Measurements from ENCODE around the gene LY6G5C. TPM values are rescaled to one million over a fixed set of nuclear protein-coding genes. Genes with fewer than 3 reads are reported as not detected.

LY6G5C gene
- total and polyA plus RNA-seq, 2 of the 13 experiments (the other 11 are each of a cell fraction or from before 2014, with no cell fraction given), result 0.33 to 0.55 TPM

GRCh38 chr6:31651602-31652191 lies 29.2 kb downstream of the LY6G5C start (continued):
- TF ChIP-seq MLX (CRISPR knock-in tag; IDR thresholded peaks at IDR 0.05) (no peak), ZNF318 (CRISPR knock-in tag; IDR thresholded peaks at IDR 0.05) (no peak), EP300 (IDR thresholded peaks at IDR 0.05; ENCODE audit: low read depth in 2 of 2, low read length in 2 of 2) (0 out of 4 replicates have a peak, but pooled peaks of 1 of the 2 experiments have one; percentile 9), EP300 (CRISPR knock-in tag; IDR thresholded peaks at IDR 0.05; ENCODE audit: borderline replicate concordance) (no peak), ZNF160 (CRISPR knock-in tag; IDR thresholded peaks at IDR 0.05) (no peak)
